ENCODE data around the gene EIF4B. TPM values are rescaled to one million over a fixed set of nuclear protein-coding genes. Genes with fewer than 3 reads are reported as not detected.

EIF4B gene
- total RNA-seq, 6 experiments from 2014 or later = 143 to 270 (median 180) TPM

- no peak for ATAC-seq
- no peaks in the 10 kb centered on the region for H3K9me3 ChIP-seq
- intact Hi-C loops (cut with DNase I) = no loop called here
- no peaks in the 10 kb centered on the region for H3K27me3 ChIP-seq
- H3K27ac ChIP-seq = no peak overlapping the region
- no peak for TF ChIP-seq CTCF (IDR thresholded peaks at IDR 0.05)
- no peak for TF ChIP-seq POLR2A (IDR thresholded peaks at IDR 0.05)
- 100% methylated on average over 2 of the region's 35 CpGs for WGBS (ENCODE audit: insufficient coverage, low coverage, low lambda C conversion rate, missing lambda C conversion rate)
- peaks cover 0 to 70% (median 40%) of the 10 kb centered on the region in 4 donors for H3K36me3 ChIP-seq
- peaks cover 0 to 32% (median 17%) of the 10 kb centered on the region in 4 donors for H3K4me1 ChIP-seq
- H3K4me3 ChIP-seq = no peak overlapping the region
- DNase-seq = peak in 1 of 3 donors; percentile 48
Measured at GRCh38 chr12:53058674-53059433, 52.6 kb downstream of the EIF4B start.

GRCh38 chr12:53059434-53060063 is 53.3 kb downstream of the EIF4B start:
- intact Hi-C loops (cut with DNase I) = loop anchor here in 1 of 2 donors (5.0 to 10.0 kb wide), 3 partner anchors 38 to 135 kb away; partner anchors contain the start of gene IGFBP6
- H3K27ac ChIP-seq = no peak overlapping the region
- ATAC-seq (no peak), DNase-seq (peak in 1 of 3 donors; percentile 44)
- no peak overlapping the region for H3K4me3 ChIP-seq
- H3K27me3 ChIP-seq = no peaks in the 10 kb centered on the region
- TF ChIP-seq CTCF (IDR thresholded peaks at IDR 0.05) (no peak), POLR2A (IDR thresholded peaks at IDR 0.05) (no peak)
- H3K9me3 ChIP-seq = no peaks in the 10 kb centered on the region
- peaks cover 0 to 30% (median 16%) of the 10 kb centered on the region in 4 donors for H3K4me1 ChIP-seq
- 55% methylated on average over 2 of the region's 24 CpGs for WGBS (ENCODE audit: insufficient coverage, low coverage, low lambda C conversion rate, missing lambda C conversion rate)
- H3K36me3 ChIP-seq = peaks cover 0 to 75% (median 41%) of the 10 kb centered on the region in 4 donors

- DNase-seq (peak in 1 of 3 donors; percentile 43), ATAC-seq (no peak)
- Histone ChIP-seq H3K27me3 (no peaks in the 10 kb centered on the region), H3K36me3 (peaks cover 0 to 75% (median 40%) of the 10 kb centered on the region in 4 donors), H3K27ac (peak overlapping the region in 1 of 3 donors; percentile 21), H3K4me1 (peaks cover 0 to 23% (median 14%) of the 10 kb centered on the region in 4 donors), H3K9me3 (no peaks in the 10 kb centered on the region), H3K4me3 (no peak overlapping the region)
- intact Hi-C loops (cut with DNase I) = loop anchor here in 1 of 2 donors (5.0 to 10.0 kb wide), 3 partner anchors 37 to 135 kb away; partner anchors contain the start of gene IGFBP6
- TF ChIP-seq CTCF (IDR thresholded peaks at IDR 0.05) (no peak), POLR2A (IDR thresholded peaks at IDR 0.05) (no peak)
- no CpG with 5 or more reads among the region's 17 CpGs for WGBS (ENCODE audit: insufficient coverage, low coverage, low lambda C conversion rate, missing lambda C conversion rate)
Measured at GRCh38 chr12:53060064-53060720, 53.9 kb downstream of the EIF4B start.

GRCh38 chr12:53060721-53061276 is 54.5 kb downstream of the EIF4B start:
- intact Hi-C loops (cut with DNase I) = loop anchor here in 1 of 2 donors (5.0 to 10.0 kb wide), 3 partner anchors 37 to 134 kb away; partner anchors contain the start of gene IGFBP6
- TF ChIP-seq POLR2A (IDR thresholded peaks at IDR 0.05) = no peak
- TF ChIP-seq CTCF (IDR thresholded peaks at IDR 0.05) = no peak
- ATAC-seq = peak; percentile 1 to 21 (median 6)
- Histone ChIP-seq H3K27me3 (no peaks in the 10 kb centered on the region), H3K4me1 (peaks cover 0 to 23% (median 14%) of the 10 kb centered on the region in 4 donors), H3K9me3 (no peaks in the 10 kb centered on the region), H3K36me3 (peaks cover 0 to 73% (median 37%) of the 10 kb centered on the region in 4 donors), H3K27ac (peak overlapping the region; percentile 21 to 57 (median 43)), H3K4me3 (no peak overlapping the region)
- WGBS (ENCODE audit: insufficient coverage, low coverage, low lambda C conversion rate, missing lambda C conversion rate) = 23% methylated on average over 9 of the region's 18 CpGs
- peak; percentile 61 to 76 (median 74) for DNase-seq
